HepG2 (cell line): ENCODE results near the gene TMIGD2. TPM values are rescaled to one million over a fixed set of nuclear protein-coding genes. Genes with fewer than 3 reads are reported as not detected.
A peak's percentile ranks its signal among the peaks of the same experiment; 100 is the strongest.

ENCODE experiments used
- CEBPG ChIP-seq: IDR thresholded peaks from 2 replicates; pipeline ENCODE4 v1.6.1; 2016
- MAX ChIP-seq: IDR thresholded peaks from 2 replicates; pipeline ENCODE4 v1.6.1; 2012; ENCODE audit warnings: inconsistent platforms
- POGZ ChIP-seq: sonication (generic); formaldehyde crosslinking; IDR thresholded peaks from 2 replicates; pipeline ENCODE4 v1.4.0; 2020; ENCODE audit warnings: mild to moderate bottlenecking, missing genetic modification reagents
- POLR2A ChIP-seq, 2 experiments: IDR thresholded peaks; 2 replicates each; pipeline ENCODE4 v1.6.1; 2011; ENCODE audit warnings: low read depth in 2 of 2, low read length in 2 of 2, mild to moderate bottlenecking in 1 of 2, moderate library complexity in 1 of 2; ENCODE audit not compliant: insufficient read depth in 1 of 2
- PTBP1 ChIP-seq: fragments of 200-400 bp; formaldehyde crosslinking; IDR thresholded peaks from 2 replicates; pipeline ENCODE4 v1.6.1; 2018; ENCODE audit warnings: low read length, low read depth; ENCODE audit not compliant: poor library complexity, severe bottlenecking
- SRY ChIP-seq: sonication (generic); formaldehyde crosslinking; IDR thresholded peaks from 2 replicates; pipeline ENCODE4 v1.8.0; 2022; ENCODE audit warnings: mild to moderate bottlenecking, missing genetic modification reagents
- ZBTB33 ChIP-seq: sonication (generic); formaldehyde crosslinking; IDR thresholded peaks from 2 replicates; pipeline ENCODE4 v1.4.0; 2020; ENCODE audit warnings: missing genetic modification reagents
- ZNF451 ChIP-seq: sonication (generic); formaldehyde crosslinking; IDR thresholded peaks from 2 replicates; pipeline ENCODE4 v1.5.0; 2020; ENCODE audit warnings: mild to moderate bottlenecking, missing genetic modification reagents
- ZNF530 ChIP-seq: sonication (generic); formaldehyde crosslinking; IDR thresholded peaks from 2 replicates; pipeline ENCODE4 v1.5.0; 2020; ENCODE audit warnings: low read depth, mild to moderate bottlenecking, missing genetic modification reagents
- ZNF563 ChIP-seq: sonication (generic); formaldehyde crosslinking; IDR thresholded peaks from 2 replicates; pipeline ENCODE4 v1.8.0; 2022; ENCODE audit warnings: mild to moderate bottlenecking, moderate library complexity, missing genetic modification reagents
- ZNF574 ChIP-seq: sonication (generic); formaldehyde crosslinking; IDR thresholded peaks from 2 replicates; pipeline ENCODE4 v1.4.0; 2020; ENCODE audit warnings: missing genetic modification reagents
- ZNF616 ChIP-seq: sonication (generic); formaldehyde crosslinking; IDR thresholded peaks from 2 replicates; pipeline ENCODE4 v1.5.0; 2020; ENCODE audit warnings: low read depth, mild to moderate bottlenecking, missing genetic modification reagents
- polyA plus RNA-seq, 8 experiments: library from polyadenylated mRNA; depleted of rRNA in 3 of 8; stranded (reverse) in 7 of 8; unstranded in 1 of 8; fragments of >200 nt; fragmentation: Illumina TruSeq in 4 of 8; extraction: Trizol in 4 of 8; gene quantifications; 2 replicates each; pipeline versions ENCODE4 v1.2.1 to v1.2.3, GENCODE V29; 2011 to 2016; ENCODE audit warnings: low read depth in 4 of 8, missing spikeins in 1 of 8, mixed read lengths in 1 of 8; ENCODE audit not compliant: insufficient read depth in 1 of 8
- total RNA-seq, 5 experiments: library from RNA; depleted of rRNA; stranded (reverse); fragments of >200 nt; fragmentation: Illumina TruSeq; extraction: Trizol; gene quantifications; 2 replicates each; pipeline ENCODE4 v1.2.3, GENCODE V29; 2016; ENCODE audit warnings: low read depth in 1 of 5

The TMIGD2 gene
- total and polyA plus RNA-seq, 2 of the 13 experiments (the other 11 are each of a cell fraction or from before 2014, with no cell fraction given), result 0.11 to 1.0 TPM

- TF ChIP-seq ZNF574 (CRISPR knock-in tag) (peak; percentile 52; the same call in 1 of the 2 replicates), POGZ (CRISPR knock-in tag) (0 out of 2 replicates have a peak, but pooled peaks have one; percentile 6), ZNF451 (CRISPR knock-in tag) (0 out of 2 replicates have a peak, but pooled peaks have one; percentile 2), SRY (CRISPR knock-in tag) (0 out of 2 replicates have a peak, but pooled peaks have one; percentile 43), MAX (0 out of 2 replicates have a peak, but pooled peaks have one; percentile 77), ZBTB33 (CRISPR knock-in tag) (0 out of 2 replicates have a peak, but pooled peaks have one; percentile 0), ZNF616 (CRISPR knock-in tag) (peak; percentile 21; the same call in 1 of the 2 replicates), POLR2A (IDR thresholded peaks at IDR 0.05; ENCODE audit: insufficient read depth in 1 of 2, low read depth in 2 of 2, low read length in 2 of 2) (peak in 1 of 2 experiments; percentile 67; a peak in 2 of 4 replicates), ZNF530 (CRISPR knock-in tag) (0 out of 2 replicates have a peak, but pooled peaks have one; percentile 23), ZNF563 (CRISPR knock-in tag) (peak; percentile 13; the same call in 1 of the 2 replicates), PTBP1 (no peak), CEBPG (no peak)
Measured at GRCh38 chr19:4343370-4344307, 41.5 kb upstream of the TMIGD2 start, which contains the start of gene MPND (continued).
